Measurements from ENCODE around the gene SLU7.

- TF ChIP-seq EZH2 (IDR thresholded peaks at IDR 0.05) (no peak), ZFX (IDR thresholded peaks at IDR 0.05) (no peak), SIN3A (IDR thresholded peaks at IDR 0.05; ENCODE audit: low read depth) (no peak), MAX (IDR thresholded peaks at IDR 0.05) (no peak), POLR2A (IDR thresholded peaks at IDR 0.05; ENCODE audit: borderline replicate concordance, extremely low read depth, insufficient read depth, insufficient read length) (no peak)
Measured at GRCh38 chr5:160445751-160446150, 26.9 kb upstream of the SLU7 start.
